Right lobe of liver (tissue), 6 donors: ENCODE data around the gene NFATC1. TPM values are rescaled to one million over a fixed set of nuclear protein-coding genes. Genes with fewer than 3 reads are reported as not detected.
A peak's percentile ranks its signal among the peaks of the same experiment; 100 is the strongest.

ENCODE experiments used
- ATAC-seq, 4 donors: fragments of 200-7000 bp; cut with Tn5 transposase; one replicate each; pipeline ENCODE4 v1.9.1; 2020; ENCODE audit warnings: mild to moderate bottlenecking in 4 of 4, moderate library complexity in 4 of 4
- DNase-seq, 3 donors: peaks; one replicate each; pipeline ENCODE4 v3.0.0-alpha.2; 2020
- H3K27ac ChIP-seq, 3 donors: fragments of 200-600 bp; one replicate each; pipeline ENCODE4 v1.8.0; 2022
- H3K27me3 ChIP-seq, 2 donors: fragments of 200-600 bp; one replicate each; pipeline ENCODE4 v1.8.0; 2022
- H3K36me3 ChIP-seq, 4 donors: fragments of 200-600 bp; sonication (generic) in 1 of 4; one replicate each; pipeline versions ENCODE4 v1.5.1 to v1.8.0; 2017 to 2022; ENCODE audit warnings: control low read depth in 1 of 4
- H3K4me1 ChIP-seq, 4 donors: fragments of 200-600 bp; sonication (generic) in 1 of 4; one replicate each; pipeline versions ENCODE4 v1.5.1 to v1.8.0; 2017 to 2022; ENCODE audit warnings: control low read depth in 1 of 4
- H3K4me3 ChIP-seq, 3 donors: fragments of 200-600 bp; one replicate each; pipeline ENCODE4 v1.8.0; 2022
- H3K9me3 ChIP-seq, 4 donors: fragments of 200-600 bp; sonication (generic) in 1 of 4; one replicate each; pipeline versions ENCODE4 v1.5.1 to v1.8.0; 2017 to 2022; ENCODE audit warnings: control low read depth in 1 of 4
- POLR2A ChIP-seq: fragments of 450-650 bp; IDR thresholded peaks from one replicate; pipeline ENCODE4 v1.6.1; 2017; ENCODE audit warnings: antibody characterized with exemption, mild to moderate bottlenecking
- WGBS: methylation state at CpG from one replicate; pipeline ENCODE4 v1.1.6; 2018; ENCODE audit warnings: low coverage, low lambda C conversion rate; ENCODE audit not compliant: insufficient coverage; ENCODE audit errors: missing lambda C conversion rate; 5-methylcytosine and 5-hydroxymethylcytosine counted together
- intact Hi-C, 2 donors: fragments of 100-400 bp; cut with DNase I; formaldehyde crosslinking; loops; one replicate each; pipeline versions ENCODE4 v1.11.2 to v1.14.1; 2022
- total RNA-seq, 6 experiments: library from RNA; depleted of rRNA in 2 of 6; stranded (reverse); fragments of >200 nt in 2 of 6; fragmentation: NEBNext Ultra II Directional in 3 of 6; extraction: Animal tissue kit (Norgen Biotek cat#: 25700) in 3 of 6; gene quantifications; one replicate each; pipeline versions ENCODE4 v1.1.0 to v1.2.4, GENCODE V29; 2016 to 2023
- TF ChIP-seq, protein P1 (sequence below), 4 donors: fragments of 200-600 bp in 3 of 4; fragments of 450-650 bp in 1 of 4; IDR thresholded peaks; one replicate each; pipeline versions ENCODE4 v1.5.1 to v1.8.0; 2016 to 2022; ENCODE audit warnings: antibody characterized with exemption in 4 of 4, mild to moderate bottlenecking in 2 of 4
- donor health status: DM: no; HTN: yes; CAD: no.
- donor health status: DM: no; HTN: no; CAD: no.
- donor health status: DM: no; HTN: no; CAD: no.
- donor health status: DM: no; HTN: yes; CAD: no.
- donor health status: DM: no; HTN: yes; CAD: no.

NFATC1 gene
- total RNA-seq, 6 experiments from 2014 or later: 1.00 to 4.3 (median 2.9) TPM

GRCh38 chr18:79423211-79424007 is 27.7 kb downstream of the NFATC1 start:
- H3K27me3 ChIP-seq: no peaks in the 10 kb centered on the region
- 73% methylated on average over 2 of the region's 26 CpGs for WGBS
- no peaks in the 10 kb centered on the region for H3K36me3 ChIP-seq
- ATAC-seq (peak in 2 of 4 donors; percentile 5 to 23), DNase-seq (no peak)
- intact Hi-C loops: no loop called here
- H3K4me3 ChIP-seq: no peak overlapping the region
- no peaks in the 10 kb centered on the region for H3K4me1 ChIP-seq
- H3K9me3 ChIP-seq: no peaks in the 10 kb centered on the region
- H3K27ac ChIP-seq: no peak overlapping the region
- TF ChIP-seq, protein P1, sequence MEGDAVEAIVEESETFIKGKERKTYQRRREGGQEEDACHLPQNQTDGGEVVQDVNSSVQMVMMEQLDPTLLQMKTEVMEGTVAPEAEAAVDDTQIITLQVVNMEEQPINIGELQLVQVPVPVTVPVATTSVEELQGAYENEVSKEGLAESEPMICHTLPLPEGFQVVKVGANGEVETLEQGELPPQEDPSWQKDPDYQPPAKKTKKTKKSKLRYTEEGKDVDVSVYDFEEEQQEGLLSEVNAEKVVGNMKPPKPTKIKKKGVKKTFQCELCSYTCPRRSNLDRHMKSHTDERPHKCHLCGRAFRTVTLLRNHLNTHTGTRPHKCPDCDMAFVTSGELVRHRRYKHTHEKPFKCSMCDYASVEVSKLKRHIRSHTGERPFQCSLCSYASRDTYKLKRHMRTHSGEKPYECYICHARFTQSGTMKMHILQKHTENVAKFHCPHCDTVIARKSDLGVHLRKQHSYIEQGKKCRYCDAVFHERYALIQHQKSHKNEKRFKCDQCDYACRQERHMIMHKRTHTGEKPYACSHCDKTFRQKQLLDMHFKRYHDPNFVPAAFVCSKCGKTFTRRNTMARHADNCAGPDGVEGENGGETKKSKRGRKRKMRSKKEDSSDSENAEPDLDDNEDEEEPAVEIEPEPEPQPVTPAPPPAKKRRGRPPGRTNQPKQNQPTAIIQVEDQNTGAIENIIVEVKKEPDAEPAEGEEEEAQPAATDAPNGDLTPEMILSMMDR (IDR thresholded peaks at IDR 0.05): no peak
- no peak for TF ChIP-seq POLR2A

GRCh38 chr18:79424008-79424565 is 28.4 kb downstream of the NFATC1 start:
- Histone ChIP-seq H3K36me3 (no peaks in the 10 kb centered on the region), H3K4me1 (no peaks in the 10 kb centered on the region), H3K27me3 (no peaks in the 10 kb centered on the region), H3K4me3 (no peak overlapping the region), H3K27ac (no peak overlapping the region), H3K9me3 (no peaks in the 10 kb centered on the region)
- TF ChIP-seq, protein P1 (IDR thresholded peaks at IDR 0.05): no peak
- TF ChIP-seq POLR2A: no peak
- ATAC-seq: peak; percentile 43 to 53 (median 46)
- whole genome bisulfite sequencing: 60% methylated on average over 1 of the region's 30 CpGs
- intact Hi-C loops: no loop called here
- DNase-seq: no peak

DNA sequence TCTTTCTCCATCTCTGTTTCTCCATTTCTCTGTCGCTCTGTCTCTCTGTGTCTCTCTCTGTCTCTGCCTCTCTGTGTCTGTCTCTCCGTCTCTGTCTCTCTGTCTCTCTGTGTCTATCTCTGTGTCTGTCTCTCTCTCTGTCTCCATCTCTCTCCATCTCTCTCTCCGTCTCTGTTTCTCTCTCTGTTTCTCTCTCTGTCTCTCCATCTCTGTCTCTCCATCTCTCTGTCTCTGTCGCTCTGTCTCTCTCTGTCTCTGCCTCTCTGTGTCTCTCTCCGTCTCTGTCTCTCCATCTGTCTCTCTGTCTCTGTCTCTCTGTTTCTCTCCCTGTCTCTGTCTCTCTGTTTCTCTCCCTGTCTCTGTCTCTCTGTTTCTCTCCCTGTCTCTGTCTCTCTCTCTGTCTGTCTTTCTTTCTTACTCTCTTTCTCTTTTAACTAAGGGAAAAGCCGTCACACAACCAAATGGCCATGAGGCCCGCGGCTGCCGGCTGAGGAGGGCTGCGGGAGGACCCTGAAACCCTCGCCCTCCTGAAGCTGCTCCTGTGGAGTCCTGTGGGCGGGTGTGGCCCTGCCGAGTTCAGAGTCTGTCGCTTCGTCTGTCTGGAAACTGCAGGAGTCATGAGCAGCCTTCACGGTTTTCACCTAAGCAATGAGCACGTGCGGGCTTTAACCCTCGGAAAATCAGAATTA is 29.3 kb downstream of the NFATC1 start:
- Histone ChIP-seq H3K27me3 (no peaks in the 10 kb centered on the region), H3K4me1 (no peaks in the 10 kb centered on the region), H3K9me3 (no peaks in the 10 kb centered on the region), H3K36me3 (no peaks in the 10 kb centered on the region), H3K4me3 (no peak overlapping the region), H3K27ac (no peak overlapping the region)
- ATAC-seq: no peak
- 91% methylated on average over 12 of the region's 19 CpGs for WGBS
- no peak for DNase-seq
- intact Hi-C loops: no loop called here
- TF ChIP-seq, protein P1 (IDR thresholded peaks at IDR 0.05): no peak
- no peak for TF ChIP-seq POLR2A

- DNase-seq (no peak), ATAC-seq (no peak)
- H3K9me3 ChIP-seq: no peaks in the 10 kb centered on the region
- no peaks in the 10 kb centered on the region for H3K36me3 ChIP-seq
- no peak overlapping the region for H3K4me3 ChIP-seq
- H3K27me3 ChIP-seq: no peaks in the 10 kb centered on the region
- no peak overlapping the region for H3K27ac ChIP-seq
- 79% methylated on average over 8 of the region's 12 CpGs for WGBS
- TF ChIP-seq, protein P1 (IDR thresholded peaks at IDR 0.05): no peak
- no peak for TF ChIP-seq POLR2A
- no peaks in the 10 kb centered on the region for H3K4me1 ChIP-seq
- intact Hi-C loops: no loop called here
Measured at GRCh38 chr18:79425569-79425886, 29.8 kb downstream of the NFATC1 start.
